CD4-positive, alpha-beta T cell treated with Interleukin-6 at 100 ng/mL for 8 hours (primary cell): ENCODE measurements around the gene MCC.

Experiments used
- DNase-seq: peaks from one replicate; pipeline ENCODE4 v3.0.0-alpha.2; 2020; ENCODE audit warnings: mixed read lengths, low spot score

MCC gene

GRCh38 chr5:113487781-113488644 is at the start of gene MCC:
TSS of gene MCC (minus strand) at chr5:113488453.
- DNase-seq, result peak; percentile 5

GRCh38 chr5:113531481-113532159 is 43.4 kb upstream of the MCC start:
- no peak for DNase-seq

GRCh38 chr5:113527746-113528145 is 39.5 kb upstream of the MCC start:
- DNase-seq, result no peak

- DNase-seq, result no peak
These were observed 38.2 kb upstream of the MCC start for GRCh38 chr5:113526421-113526820.

GRCh38 chr5:113524927-113525326 is 36.7 kb upstream of the MCC start:
- DNase-seq, result peak; percentile 22

GRCh38 chr5:113523168-113523567 is 34.9 kb upstream of the MCC start:
- no peak for DNase-seq

- DNase-seq, result no peak
These were observed 32.6 kb upstream of the MCC start for GRCh38 chr5:113520899-113521298.

GRCh38 chr5:113520429-113520828 is 32.2 kb upstream of the MCC start:
- DNase-seq, result no peak

GRCh38 chr5:113519412-113519811 is 31.2 kb upstream of the MCC start:
- no peak for DNase-seq

GRCh38 chr5:113518884-113519283 is 30.6 kb upstream of the MCC start:
- DNase-seq, result no peak

- DNase-seq, result no peak
These were observed 26.0 kb upstream of the MCC start for GRCh38 chr5:113514289-113514635.

- DNase-seq, result peak; percentile 81
These were observed 25.4 kb upstream of the MCC start, which contains the start of gene YTHDC2 for GRCh38 chr5:113513384-113514288. TSS of gene YTHDC2 (plus strand) at chr5:113513694. CDS start at chr5:113513896, 202 bp downstream.

GRCh38 chr5:113512341-113512740 is 24.1 kb upstream of the MCC start:
- no peak for DNase-seq

GRCh38 chr5:113510836-113511451 is 22.7 kb upstream of the MCC start:
- DNase-seq, result peak; percentile 15

GRCh38 chr5:113508756-113509155 is 20.5 kb upstream of the MCC start:
- no peak for DNase-seq

GRCh38 chr5:113507601-113508000 is 19.3 kb upstream of the MCC start:
- no peak for DNase-seq

GRCh38 chr5:113505181-113505580 is 16.9 kb upstream of the MCC start:
- DNase-seq, result no peak

- DNase-seq, result no peak
These were observed 14.9 kb upstream of the MCC start for GRCh38 chr5:113503146-113503545.

GRCh38 chr5:113502073-113502472 is 13.8 kb upstream of the MCC start:
- no peak for DNase-seq

GRCh38 chr5:113495422-113495841 is 7.2 kb upstream of the MCC start:
- no peak for DNase-seq

- no peak for DNase-seq
These were observed 5.2 kb upstream of the MCC start for GRCh38 chr5:113493446-113493845.

- DNase-seq, result no peak
These were observed 2.8 kb upstream of the MCC start for GRCh38 chr5:113491022-113491421.
